ENCODE results near the gene NT5C3B.
"Not testable (repeated sequence)": the region's sequence is repeated elsewhere in the genome, so short reads cannot be mapped to it uniquely, and the experiment has no call there.

The NT5C3B gene

DNA sequence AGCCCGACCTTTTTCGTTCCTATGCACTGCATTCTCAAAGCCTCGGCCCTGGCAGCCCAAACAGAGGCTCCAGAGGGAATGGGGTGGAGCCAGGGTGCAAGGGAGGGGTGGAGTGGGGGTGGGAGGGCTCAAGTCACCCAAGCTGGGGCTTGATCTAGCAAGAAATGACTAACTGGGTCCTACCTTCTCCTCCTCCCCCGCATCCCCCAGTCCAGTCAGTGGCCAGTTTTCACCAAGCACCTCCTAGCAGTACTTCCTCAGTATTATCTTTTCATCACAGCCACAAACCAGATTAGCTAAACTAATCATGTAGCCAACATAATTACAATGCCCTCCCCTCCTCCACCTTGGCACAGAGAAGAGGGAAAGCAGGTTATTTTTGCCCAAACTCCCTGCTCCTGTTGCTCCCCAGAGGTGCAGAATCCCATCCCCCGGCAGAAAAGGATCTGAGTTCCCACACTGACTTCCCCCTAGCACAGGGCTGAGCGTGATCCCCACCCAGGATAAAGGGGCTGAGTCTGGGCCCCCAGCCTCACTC, 51.8 kb downstream of the NT5C3B start:
- DNase-seq (ENCODE audit: low spot score), result no peak

DNA sequence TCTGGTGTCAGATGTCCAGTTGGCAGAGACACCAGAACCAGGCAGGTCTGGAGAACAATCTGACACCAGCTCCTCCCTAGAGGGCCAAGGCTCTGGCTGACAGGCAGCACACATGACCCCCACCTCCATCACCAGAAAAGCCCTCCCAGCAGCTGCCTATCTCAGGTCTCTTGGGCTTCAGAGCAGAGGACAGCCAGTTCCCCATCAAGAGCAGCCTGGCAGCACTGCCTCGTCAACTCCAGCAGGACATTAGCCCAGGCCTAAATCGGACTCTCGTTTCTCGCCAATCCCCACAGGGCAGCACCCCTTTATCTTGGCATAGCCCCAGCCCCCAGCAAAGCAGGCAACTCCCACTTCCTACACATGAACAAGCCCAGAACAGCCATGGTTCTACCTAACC, 53.9 kb downstream of the NT5C3B start:
- DNase-seq (ENCODE audit: low spot score), result no peak

DNA sequence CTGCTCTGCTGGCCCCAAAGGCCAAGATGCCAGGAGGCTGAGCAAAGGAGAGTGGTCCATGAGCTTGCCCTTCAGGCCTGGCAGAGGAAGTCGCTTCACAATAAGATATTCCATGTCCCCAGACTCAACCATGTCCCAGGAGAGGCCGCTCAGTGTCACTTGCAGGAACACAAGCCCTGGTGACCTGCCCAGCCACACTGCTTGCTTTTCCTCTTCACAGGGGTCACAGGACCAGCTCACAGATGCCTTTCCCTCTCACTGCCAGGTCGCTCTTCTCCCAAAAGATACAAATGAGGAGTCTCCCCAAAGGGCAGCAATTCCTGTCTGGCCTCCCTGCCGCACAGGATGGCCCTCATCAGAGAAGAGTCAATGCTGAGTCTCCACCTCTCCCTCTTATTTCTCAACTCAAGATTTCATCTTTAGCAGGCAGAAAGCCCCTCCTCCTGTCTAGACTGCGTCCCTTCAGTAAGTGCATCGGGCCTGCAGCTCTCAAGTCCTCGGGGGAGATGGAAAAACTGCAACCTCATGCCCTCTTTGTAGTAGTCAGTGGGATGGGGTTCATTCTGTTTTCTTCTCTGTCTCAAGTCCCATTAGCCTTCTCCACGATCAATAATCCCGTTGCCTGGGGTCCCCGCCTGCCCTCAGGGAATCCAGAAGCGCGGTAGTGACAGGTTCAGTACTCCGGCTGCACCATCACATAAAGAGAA, 54.5 kb downstream of the NT5C3B start:
- no peak for DNase-seq (ENCODE audit: low spot score)

DNA sequence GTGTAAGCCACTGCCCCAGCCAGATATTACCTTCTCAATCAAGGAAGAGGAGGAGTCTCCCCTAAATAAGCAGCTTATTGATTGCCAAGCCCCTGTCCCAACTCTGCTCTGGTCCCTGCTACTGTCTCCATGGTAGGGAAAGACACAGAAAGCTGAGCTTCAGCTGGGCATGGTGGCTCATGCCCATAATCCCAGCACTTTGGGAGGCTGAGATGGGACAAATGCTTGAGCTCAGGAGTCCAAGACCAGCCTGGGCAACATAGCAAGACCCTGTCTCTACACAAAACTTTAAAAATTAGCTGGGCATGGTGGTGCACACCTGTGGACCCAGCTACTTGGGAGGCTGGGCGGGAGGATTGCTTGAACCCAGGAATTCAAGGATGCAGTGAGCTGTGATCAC, 56.1 kb downstream of the NT5C3B start:
- no peak for DNase-seq (ENCODE audit: low spot score)

- DNase-seq (ENCODE audit: low spot score), result no peak
Measured at GRCh38 chr17:41777574-41778188, 58.4 kb downstream of the NT5C3B start.

- DNase-seq (ENCODE audit: low spot score), result no peak
Measured at GRCh38 chr17:41777157-41777573, 58.9 kb downstream of the NT5C3B start.

- not testable (repeated sequence) for DNase-seq (ENCODE audit: low spot score)
Measured at GRCh38 chr17:41776262-41776900, 59.7 kb downstream of the NT5C3B start.

- DNase-seq (ENCODE audit: low spot score), result no peak
Measured at GRCh38 chr17:41775394-41776226, 60.4 kb downstream of the NT5C3B start.

Measured in activated CD4-positive, alpha-beta T cell treated with anti-CD3 and anti-CD28 coated beads, Interleukin-2, Interleukin-4, amounts not matched to agents 100 ng/mL and 50 ng/mL, durations not matched to agents 16 hours and 8 hours (primary cell).